Measurements from ENCODE around the gene SMYD1.

GRCh38 chr2:88159481-88159880 lies 91.9 kb downstream of the SMYD1 start:
- TF ChIP-seq, protein P1, sequence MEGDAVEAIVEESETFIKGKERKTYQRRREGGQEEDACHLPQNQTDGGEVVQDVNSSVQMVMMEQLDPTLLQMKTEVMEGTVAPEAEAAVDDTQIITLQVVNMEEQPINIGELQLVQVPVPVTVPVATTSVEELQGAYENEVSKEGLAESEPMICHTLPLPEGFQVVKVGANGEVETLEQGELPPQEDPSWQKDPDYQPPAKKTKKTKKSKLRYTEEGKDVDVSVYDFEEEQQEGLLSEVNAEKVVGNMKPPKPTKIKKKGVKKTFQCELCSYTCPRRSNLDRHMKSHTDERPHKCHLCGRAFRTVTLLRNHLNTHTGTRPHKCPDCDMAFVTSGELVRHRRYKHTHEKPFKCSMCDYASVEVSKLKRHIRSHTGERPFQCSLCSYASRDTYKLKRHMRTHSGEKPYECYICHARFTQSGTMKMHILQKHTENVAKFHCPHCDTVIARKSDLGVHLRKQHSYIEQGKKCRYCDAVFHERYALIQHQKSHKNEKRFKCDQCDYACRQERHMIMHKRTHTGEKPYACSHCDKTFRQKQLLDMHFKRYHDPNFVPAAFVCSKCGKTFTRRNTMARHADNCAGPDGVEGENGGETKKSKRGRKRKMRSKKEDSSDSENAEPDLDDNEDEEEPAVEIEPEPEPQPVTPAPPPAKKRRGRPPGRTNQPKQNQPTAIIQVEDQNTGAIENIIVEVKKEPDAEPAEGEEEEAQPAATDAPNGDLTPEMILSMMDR (IDR thresholded peaks at IDR 0.05) = no peak
- TF ChIP-seq EZH2 (IDR thresholded peaks at IDR 0.05; ENCODE audit: borderline replicate concordance, insufficient read depth, low read depth, low read length, poor library complexity, severe bottlenecking) = no peak

Data from B cell (primary cell).